HG03520 (cell line): ENCODE data around the gene JPH2.

Source experiments
- ATAC-seq: cut with Tn5 transposase; IDR thresholded peaks from one replicate; pipeline ENCODE4 v1.9.1; 2021; ENCODE audit warnings: mild to moderate bottlenecking, moderate library complexity; ENCODE audit not compliant: unreplicated experiment

Gene JPH2

DNA sequence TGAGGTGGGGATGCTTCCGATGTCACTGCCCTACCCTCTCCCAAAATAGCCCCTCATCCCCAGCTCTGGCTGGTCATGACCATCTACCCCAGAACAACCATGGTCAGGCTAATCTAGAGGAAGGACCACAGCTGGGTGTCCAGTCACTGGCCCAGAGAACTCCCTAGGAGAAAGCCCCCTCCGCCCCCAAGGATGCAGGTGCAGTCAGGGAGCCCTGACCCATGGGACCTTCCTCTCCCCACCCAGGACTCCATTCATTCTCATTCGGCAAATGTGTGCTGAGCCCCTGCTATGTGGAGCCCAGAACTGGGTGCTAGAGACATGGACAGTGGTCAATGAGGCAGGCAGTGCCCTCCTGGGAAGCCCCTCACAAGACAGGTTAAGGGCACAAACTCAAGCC, 60.5 kb downstream of the JPH2 start:
- ATAC-seq, result no peak

DNA sequence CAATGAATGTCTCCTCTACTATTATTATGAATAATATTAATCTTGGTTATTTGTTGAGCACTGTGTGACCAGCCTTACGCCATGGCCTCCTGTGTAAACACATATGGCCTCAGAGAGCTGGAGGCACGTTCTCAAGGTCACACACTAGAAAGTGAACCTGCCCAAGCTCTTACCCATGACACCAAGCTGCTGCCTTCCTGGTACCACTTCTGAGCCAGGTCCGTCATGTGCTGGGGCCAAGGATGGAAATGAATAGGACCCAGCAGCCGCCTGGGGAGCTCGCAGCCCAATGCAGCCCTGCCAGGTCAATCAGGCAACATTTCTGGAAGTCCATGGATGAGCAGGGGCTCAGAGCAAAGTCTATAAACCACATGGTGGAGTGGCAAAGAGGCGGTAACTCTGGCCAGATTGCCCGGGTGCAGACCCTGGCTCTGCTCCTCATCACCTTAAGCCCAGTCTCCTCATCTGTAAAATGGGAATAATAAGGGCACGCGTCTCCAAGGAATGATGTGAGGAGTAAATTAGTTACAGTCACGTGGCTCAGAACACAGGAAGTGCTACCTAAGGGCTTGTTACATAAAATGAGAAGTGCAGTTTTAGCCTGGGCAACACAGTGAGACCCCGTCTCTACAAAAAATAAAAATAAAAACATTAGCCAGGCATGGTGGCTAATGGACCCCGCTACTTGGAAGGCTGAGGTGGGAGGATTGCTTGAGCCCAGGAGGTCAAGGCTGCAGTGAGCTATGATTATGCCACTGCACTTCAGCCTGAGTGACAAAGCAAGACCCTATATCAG, 61.5 kb downstream of the JPH2 start:
- no peak for ATAC-seq

DNA sequence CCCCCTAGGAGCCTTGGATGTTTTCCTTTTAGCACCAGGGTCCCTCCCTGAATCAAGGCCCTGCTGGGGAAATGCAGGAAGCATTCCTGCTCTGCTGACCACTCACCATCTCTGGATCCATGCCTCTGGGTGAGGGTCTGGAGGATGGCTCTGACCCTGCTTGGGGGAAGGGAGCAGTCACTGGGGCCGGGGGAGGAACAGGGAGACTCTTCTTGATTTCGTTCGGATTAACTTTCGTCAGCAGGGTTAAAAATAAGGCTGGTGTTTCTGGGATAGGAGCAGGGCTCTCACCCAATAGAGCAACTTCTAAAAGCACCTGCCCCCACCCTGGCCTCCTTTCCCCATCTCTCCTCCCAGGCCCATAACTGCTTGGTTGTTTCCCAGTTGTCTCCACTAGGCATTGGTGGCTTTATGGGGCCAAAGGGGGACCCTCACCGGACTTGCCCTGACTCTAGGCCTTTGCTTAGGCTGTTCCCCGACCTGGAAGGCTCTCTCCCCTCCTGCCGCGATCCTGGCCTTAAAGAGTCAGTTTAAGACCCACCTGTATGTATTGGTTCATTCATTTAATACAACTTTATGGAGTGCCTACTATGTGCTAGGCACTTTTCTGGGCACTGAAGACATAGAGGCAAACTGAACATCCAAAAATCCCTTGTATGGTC, 63.0 kb downstream of the JPH2 start:
- ATAC-seq, result no peak

DNA sequence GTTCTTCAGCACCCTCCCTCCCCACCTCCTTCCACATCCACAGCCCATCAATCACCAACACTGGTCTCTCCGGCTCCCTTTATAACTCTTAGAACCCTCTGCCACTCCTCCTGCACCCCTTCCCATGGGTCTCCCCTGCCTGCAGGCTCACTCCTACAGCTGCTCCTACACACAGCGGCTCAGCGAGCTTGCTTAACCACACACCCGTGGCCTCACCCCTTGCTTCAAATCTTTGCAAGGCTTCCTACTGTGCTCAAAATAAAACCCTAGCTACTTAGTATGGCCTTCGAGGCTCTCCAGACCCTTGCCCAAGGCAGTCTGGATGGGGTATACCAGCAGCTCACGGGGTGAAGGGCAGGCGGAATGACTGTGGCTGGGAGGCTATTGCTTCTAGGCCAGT, 63.7 kb downstream of the JPH2 start:
- ATAC-seq, result no peak

DNA sequence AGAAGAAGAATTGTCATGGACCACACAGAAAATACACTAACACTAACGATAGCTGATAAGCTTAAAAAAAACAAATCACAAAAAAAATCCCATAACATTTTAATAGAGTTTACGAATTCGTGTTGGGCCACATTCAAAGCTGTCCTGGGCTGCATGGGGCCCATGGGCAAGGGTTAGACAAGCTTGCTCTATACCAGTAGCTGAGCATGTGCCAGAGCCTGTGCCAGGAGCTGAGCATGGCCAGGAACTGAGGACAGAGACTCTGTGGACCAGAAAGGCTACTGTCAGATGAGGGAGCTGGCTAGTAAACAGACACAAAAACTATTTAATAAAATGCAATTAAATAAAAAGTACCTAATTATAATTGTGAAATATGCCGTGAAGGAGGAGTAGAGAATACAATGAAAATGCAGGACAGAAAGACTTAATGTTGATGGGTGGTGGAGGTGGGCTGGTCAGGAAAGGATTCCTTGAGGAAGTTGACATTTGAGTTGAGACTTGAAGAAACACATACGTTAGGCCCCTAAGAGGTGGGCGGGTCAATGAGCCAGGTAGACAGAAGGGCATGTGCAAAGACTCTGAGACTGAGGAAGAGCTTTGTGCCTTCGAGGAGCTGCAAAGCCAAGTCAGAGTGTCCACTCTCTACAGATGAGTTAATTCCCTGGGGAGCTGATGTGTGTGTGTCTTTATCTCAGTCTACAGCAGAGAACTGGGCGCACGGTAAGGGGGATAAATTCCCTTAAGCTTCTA, 66.1 kb downstream of the JPH2 start:
- no peak for ATAC-seq

DNA sequence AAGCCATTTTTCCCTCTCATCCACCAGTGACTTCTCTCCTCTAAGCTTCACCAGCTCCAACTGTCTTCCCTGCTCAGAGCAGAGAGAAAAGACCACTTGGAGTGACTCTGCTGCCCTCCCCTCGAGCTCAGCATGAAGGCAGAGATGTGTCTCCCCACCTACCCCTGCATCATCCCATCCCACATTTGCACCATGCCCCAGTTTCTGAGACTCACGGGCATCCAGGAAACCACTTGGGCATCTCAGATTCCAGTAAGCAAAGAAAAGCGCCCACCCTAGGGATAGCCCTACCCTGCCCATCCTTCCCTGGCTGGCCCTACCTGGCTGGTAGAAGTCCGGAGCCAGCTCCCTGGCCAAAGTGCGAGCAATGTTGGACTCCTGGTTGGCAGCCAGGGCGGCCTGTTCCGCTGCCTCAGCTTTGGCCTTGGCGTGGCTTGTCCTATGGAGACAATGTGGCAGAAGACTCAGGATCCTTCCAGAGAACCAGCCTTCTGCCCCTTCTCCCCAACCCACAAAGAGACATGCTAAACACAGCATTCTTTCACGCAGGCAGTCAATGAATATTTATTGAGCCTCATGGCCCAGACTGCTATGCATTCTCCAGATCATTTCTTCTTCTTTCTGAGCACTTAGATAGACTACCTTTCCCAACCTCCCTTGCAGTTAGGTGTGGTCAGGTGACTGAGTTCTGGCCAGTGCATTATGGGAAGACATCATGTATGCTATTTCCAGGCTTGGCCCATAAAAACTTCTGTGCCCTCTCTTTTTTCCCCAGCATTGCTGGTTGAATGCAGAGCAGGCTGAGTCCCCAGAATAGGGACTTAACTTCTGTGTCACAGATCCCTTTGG, 68.6 kb downstream of the JPH2 start:
- ATAC-seq, result no peak

DNA sequence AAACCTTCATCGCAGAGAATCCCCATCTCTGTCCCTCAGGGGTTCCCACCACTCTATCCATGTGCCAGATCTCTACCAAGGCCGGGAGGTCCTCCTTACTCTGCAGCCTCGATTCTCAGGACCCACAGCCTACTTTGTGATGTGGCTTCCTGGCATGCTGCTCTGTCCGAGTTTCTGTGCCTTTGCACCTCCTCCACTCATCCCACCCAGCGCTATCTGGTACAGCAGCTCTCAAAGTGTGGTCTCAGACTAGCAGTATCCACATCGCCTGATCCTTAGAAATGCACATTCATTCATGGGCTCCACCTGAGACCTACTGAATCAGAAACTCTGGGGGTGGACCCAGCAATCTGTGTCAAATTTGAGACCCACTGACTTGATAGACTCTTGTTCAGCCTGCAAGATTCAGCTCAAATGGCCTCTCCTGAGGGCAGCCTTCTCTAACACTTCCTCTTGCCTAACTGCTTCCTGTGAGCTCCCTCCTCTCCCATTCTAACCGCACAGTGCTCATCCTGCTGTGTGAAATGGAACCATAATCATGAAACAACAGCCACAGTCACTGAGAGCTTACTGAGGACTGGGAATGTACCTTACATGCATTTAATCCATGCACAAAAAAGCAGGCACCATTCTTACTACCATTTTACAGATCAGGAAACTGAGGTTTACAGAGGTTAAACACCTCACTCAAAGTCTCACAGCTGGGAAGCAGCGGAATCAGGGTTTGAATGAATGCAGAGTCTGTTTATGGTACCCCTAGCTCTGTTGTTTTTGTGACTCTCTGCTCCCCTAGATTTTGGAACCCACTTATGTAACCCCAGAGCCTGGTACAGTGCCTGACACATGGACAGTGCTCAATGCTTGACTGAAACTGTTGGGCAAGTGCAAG, 69.4 kb downstream of the JPH2 start:
- no peak for ATAC-seq

DNA sequence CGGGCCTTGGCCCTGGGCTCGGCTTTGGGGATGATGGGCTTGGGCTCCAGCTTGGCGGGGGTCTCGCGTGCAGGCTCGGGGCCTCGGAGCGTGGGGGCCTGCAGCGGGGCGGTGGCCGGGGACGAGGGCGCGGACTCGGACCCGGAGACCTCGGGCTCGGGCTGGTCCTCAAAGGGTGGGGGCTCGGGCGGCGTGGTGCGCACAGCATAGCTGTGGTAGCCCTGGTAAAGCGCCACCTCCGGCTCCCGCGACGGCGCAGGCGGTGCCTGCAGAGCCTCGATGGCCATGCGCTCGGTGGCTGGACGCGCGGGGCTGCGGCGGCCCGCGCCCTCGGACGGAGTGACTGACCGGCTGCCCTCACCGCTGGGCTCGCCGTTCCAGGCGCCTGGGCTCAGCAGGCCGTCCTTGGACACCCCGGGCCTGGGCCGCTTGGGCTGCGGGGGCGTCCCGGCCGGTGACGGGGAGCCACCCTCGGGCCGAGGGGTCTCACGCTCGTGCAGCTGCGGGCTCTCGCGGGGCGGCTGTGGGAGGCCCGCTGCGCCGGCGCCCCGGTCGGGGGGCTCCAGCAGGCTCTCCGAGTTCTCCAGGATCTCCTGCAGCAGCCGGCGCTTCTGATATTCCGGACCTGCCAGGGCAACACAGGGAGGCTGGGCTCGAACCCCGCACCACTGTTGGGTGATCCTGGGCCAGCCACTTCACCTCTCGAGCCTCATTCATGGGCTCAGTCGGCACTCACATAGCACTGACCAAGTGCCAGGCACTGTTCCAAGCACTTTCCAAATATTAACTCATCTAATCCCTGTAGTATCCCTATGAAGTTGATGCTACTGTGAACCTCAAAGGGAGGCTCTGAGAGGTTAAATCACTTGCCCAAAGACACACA, 71.0 kb downstream of the JPH2 start:
- ATAC-seq, result no peak

DNA sequence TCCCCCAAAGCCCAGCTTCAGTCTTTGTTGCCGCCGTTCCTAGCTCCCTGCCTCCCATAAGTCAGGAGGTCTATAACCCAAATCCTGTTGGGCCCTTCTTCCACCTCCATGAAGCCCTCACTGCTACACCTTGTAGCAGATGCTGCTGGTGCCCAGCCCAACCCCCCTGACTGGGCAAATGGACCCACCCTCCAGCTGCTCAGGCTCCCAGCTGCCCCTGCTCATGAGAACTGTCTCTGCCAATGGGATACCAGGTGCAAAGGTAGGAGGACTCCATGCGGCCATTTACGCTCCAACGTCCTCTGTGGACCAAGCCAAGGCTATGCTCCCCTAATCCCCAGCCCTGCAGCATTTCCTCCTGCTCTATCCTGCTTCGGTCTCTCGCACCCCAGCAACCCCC, 71.8 kb downstream of the JPH2 start:
- ATAC-seq, result no peak

DNA sequence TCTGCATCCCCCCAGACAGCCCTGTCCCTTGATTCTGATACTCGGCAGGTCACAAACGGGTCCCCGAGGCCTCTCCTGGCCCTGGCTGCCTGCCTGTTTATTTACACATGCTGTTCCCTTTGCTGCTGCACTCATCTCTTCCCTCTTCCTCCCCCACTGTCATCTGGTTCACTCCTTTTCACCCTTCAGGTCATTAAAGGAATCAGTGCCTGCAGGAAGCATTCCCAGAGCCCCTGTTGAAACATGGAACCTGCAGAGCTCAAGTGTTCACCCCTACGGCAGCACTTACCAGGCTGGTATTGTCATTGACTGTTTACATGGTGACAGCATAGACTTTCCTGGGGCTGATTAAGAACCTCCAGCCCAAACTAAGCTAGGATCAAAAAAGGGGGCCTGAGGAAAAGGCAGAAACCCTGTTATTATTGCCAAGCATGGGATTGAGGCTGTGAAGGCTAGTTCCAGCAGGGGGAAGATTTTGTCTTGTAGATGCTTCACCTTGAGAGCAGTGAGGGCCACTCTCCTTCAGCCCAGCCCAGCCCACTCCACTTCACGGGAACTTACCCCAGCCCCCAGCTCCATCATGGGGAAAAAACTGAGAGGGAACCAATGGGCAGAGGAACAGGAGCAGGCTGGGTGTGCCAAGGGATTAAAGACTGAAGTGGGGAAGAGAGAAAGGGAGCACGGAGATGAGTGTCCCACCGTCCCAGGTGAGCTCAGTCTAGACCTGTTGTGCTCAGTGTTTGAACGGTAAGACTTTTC, 73.2 kb downstream of the JPH2 start:
- no peak for ATAC-seq

DNA sequence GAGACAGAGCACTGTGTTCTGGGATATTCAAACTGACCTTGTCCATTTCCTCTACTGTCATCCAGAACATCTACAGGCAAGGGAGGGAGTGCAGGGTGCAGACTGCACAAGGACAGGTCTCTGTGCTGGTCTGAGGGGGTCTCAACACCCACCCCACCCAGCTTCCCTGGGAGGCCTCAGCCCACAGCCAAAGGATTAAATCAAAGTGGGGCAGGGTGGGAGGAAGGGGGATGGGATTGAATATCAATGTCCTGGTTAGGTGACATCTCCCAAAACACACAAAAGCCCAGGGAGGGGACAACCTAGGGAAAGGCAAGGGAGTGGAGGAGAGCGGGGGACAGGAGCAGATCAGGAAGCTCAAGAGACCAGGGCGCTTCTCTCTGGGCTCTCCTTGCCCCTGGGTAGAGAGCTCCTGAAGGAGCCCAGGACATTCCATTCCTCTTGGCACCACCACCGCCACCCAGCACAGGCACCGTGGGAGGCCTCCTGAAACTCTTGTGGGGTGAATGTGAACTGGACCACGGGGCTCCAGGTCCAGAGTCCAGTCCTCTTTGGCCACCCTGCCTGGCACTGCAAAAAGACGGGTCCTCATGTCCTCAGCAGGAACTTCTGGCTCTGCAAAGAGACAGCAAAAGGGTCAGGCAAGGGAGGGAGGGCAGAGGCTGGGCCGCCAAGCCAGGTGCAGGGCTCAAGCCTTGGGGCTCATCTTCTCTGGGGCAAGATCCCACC, 73.9 kb downstream of the JPH2 start:
- ATAC-seq, result no peak

DNA sequence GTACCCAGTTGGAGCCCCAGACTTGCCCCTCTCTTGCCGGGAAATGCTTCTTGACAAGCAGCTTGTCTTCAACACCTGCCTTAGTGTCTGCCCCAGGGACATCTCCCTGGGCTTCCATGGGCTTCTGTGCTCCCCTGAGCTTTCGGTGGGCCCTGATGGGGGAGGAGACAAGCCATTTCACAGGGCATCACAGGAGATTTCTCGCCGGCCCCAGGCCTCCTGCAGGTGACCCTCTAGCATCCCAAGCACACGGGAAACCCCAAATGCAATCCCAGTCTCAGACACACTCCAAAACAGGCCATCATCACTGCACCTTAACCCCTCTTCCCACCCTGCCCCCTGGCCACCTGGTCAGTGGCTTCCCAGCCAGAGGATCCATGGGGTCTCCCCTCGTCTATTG, 74.5 kb downstream of the JPH2 start:
- no peak for ATAC-seq

DNA sequence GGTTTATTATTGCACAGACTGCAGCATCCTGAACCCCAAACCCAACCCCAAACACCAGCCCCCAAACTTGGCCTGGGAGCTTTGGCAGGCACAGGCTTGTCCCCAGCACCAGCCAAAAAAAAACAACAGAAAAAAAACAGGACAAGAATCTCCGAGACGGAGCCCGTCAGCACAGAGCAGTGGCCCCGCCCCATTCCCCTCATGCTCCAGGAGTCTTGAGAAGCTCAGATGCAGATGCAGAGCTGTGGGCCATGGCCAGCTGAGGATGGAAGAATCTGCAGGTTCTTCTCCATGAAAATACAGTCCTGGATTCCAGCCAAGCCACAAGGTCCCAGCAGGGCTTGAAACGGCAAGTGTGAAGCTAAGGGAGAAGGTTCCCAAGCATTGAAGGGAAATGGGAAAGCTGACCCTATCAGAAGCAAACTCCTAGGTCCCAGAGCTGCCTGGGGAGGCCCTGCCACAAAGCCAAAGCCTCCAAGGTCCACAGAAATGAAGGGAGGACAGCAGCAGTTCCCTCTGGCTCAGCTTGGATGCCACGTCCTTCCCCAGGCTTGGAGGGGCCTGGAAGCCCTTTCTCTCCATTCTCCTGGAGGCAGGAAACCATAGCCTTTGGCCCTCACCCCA, 75.2 kb downstream of the JPH2 start:
- no peak for ATAC-seq

DNA sequence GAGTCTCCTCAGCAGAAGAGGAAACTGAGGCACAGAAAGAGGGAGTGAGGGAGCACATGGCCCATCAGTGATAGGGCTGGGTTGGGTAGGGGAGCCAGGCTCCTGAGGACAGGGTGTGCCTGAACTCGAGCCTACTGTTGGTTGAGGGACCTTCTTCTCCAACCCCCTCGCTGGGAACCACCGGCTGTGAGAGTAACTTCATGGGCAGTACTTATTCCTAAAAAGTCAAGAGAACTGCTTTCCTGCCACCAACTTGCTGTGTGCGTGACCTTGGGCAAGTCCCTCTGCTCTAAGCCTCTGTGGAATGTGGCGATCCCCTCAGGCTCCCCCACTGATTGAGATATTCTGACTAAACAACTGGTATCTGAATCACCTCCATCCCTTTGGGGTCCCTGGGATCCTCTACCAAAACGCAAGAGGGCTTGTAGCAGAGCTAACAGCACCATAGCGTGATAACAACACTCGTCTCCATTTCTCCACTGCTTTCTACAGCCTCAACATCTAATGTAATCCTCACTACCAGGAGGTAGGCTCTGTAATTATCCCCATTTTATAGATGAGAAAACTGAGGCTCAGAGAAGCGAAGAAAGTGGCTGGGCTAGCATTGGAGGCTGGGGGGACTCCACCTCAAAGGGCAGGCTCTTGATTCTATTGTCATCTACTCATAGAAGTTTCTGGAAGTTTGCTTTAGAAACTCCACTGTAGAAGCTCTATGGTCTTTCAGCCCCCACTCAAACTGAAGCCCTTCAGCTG, 76.0 kb downstream of the JPH2 start:
- no peak for ATAC-seq

DNA sequence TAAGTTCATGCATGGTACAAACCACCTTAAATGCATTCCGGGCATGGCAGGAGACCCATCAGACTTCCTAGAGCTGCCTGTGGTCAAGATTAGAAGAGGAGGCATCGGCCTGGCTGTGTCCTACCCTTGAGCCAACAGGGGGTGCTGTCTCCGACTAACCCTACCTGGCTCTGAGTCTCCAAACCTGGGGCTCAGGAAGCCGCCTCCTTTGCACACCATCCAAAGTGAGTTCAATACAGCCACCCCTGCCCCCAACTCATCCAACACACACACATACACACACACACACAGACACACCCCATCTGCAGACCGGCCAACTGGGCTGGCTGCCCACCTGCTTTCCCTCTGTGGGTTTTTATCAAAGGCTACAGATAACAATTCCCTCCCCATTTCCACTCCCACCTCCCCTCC, 77.0 kb downstream of the JPH2 start:
- ATAC-seq, result no peak

DNA sequence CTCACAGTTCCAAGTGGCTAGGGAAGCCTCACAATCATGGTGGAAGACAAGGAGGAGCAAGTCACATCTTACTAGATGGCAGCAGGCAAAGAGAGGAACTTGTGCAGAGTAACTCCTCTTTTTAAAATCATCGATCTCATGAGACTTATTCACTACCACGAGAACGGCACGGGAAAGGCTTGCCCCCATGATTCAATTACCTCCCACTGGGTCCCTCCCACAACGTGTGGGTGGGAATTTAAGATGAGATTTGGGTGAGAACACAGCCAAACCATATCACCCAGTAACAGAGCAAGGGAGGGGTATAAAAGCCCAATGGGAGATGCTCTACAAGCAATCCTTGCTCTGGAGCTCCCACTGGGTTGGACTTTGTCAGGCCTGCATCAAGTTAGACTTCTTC, 80.4 kb downstream of the JPH2 start:
- no peak for ATAC-seq
